Muscle of arm (tissue), 14 donors: ENCODE results near the gene GSTT2B. TPM values are rescaled to one million over a fixed set of nuclear protein-coding genes. Genes with fewer than 3 reads are reported as not detected.
"Not testable (repeated sequence)": the region's sequence is repeated elsewhere in the genome, so short reads cannot be mapped to it uniquely, and the experiment has no call there.

Experiments
- DNase-seq: peaks from one replicate; pipeline ENCODE4 v3.0.0-alpha.2; 2013
- long read RNA-seq, 11 donors: transcript quantifications; one replicate each; lab custom pipeline, GENCODE V29; 2026
- polyA plus RNA-seq, 12 donors: library from polyadenylated mRNA; unstranded; fragments of 120-200 nt; gene quantifications; one replicate each; pipeline ENCODE4 v1.2.1, GENCODE V29; 2013; ENCODE audit not compliant: insufficient read length in 12 of 12

GSTT2B gene
- 10 to 100 TPM in 4 of 12 donors, 1 to 10 TPM in 6, not detected in 2; 2.1 to 39.1 (median 7.1) TPM for polyA plus RNA-seq
- long read RNA-seq, donor 1, partial matches to known transcripts, result 0 of 1 reads
- long read RNA-seq, donor 1, other reads (novel, unspliced or antisense), result 0 of 1 reads
- long read RNA-seq, donor 2, transcript GSTT2B-201 (5 exons, 1,099 nt), result major isoform, 8 of 8 reads
- long read RNA-seq, donor 2, partial matches to known transcripts, result 0 of 8 reads
- long read RNA-seq, donor 2, other reads (novel, unspliced or antisense), result 0 of 8 reads
- long read RNA-seq, donor 3, partial matches to known transcripts, result 0 of 1 reads
- long read RNA-seq, donor 3, other reads (novel, unspliced or antisense), result 0 of 1 reads
- long read RNA-seq, donor 4, result 0 reads
- long read RNA-seq, donor 5, partial matches to known transcripts, result 0 of 1 reads
- long read RNA-seq, donor 5, other reads (novel, unspliced or antisense), result 0 of 1 reads
- long read RNA-seq, donor 6, result 0 reads
- long read RNA-seq, donor 7, result 0 reads
- long read RNA-seq, donor 8, partial matches to known transcripts, result 0 of 1 reads
- long read RNA-seq, donor 8, other reads (novel, unspliced or antisense), result 0 of 1 reads
- long read RNA-seq, donor 9, result 0 reads
- long read RNA-seq, donor 10, partial matches to known transcripts, result 0 of 2 reads
- long read RNA-seq, donor 10, other reads (novel, unspliced or antisense), result 0 of 2 reads
- long read RNA-seq, donor 11, transcript GSTT2B-201 (5 exons, 1,099 nt), result major isoform, 8 of 10 reads
- long read RNA-seq, donor 11, partial matches to known transcripts, result 0 of 10 reads
- long read RNA-seq, donor 11, other reads (novel, unspliced or antisense), result 0 of 10 reads

GRCh38 chr22:23961084-23961771 lies at the start of gene GSTT2B:
GSTT2B (minus strand) TSS chr22:23961195; CDS start chr22:23961131, 64 bp downstream.
- DNase-seq, result not testable (repeated sequence)

GRCh38 chr22:24010018-24010391 lies 49.0 kb upstream of the GSTT2B start:
- DNase-seq, result no peak

GRCh38 chr22:24009227-24010017 lies 48.4 kb upstream of the GSTT2B start:
- DNase-seq, result no peak

- no peak for DNase-seq
These were observed 47.6 kb upstream of the GSTT2B start for GRCh38 chr22:24008381-24009226.

GRCh38 chr22:24008022-24008283 lies 47.0 kb upstream of the GSTT2B start:
- no peak for DNase-seq

GRCh38 chr22:24007253-24008021 lies 46.4 kb upstream of the GSTT2B start:
- no peak for DNase-seq

GRCh38 chr22:24006914-24007214 lies 45.9 kb upstream of the GSTT2B start:
- DNase-seq, result no peak

GRCh38 chr22:24006207-24006913 lies 45.4 kb upstream of the GSTT2B start:
- no peak for DNase-seq

GRCh38 chr22:24005201-24005600 lies 44.2 kb upstream of the GSTT2B start, which contains the start of gene GSTT4:
GSTT4 (minus strand) TSS chr22:24005453; CDS start chr22:24005356, 97 bp downstream.
- no peak for DNase-seq

GRCh38 chr22:24003887-24004286 lies 42.9 kb upstream of the GSTT2B start:
- DNase-seq, result no peak

- no peak for DNase-seq
These were observed 41.9 kb upstream of the GSTT2B start for GRCh38 chr22:24002851-24003250.

GRCh38 chr22:24002272-24002671 lies 41.3 kb upstream of the GSTT2B start:
- DNase-seq, result no peak

GRCh38 chr22:24001314-24001713 lies 40.3 kb upstream of the GSTT2B start:
- DNase-seq, result no peak

- DNase-seq, result not testable (repeated sequence)
These were observed 38.8 kb upstream of the GSTT2B start for GRCh38 chr22:23999779-24000178.

- no peak for DNase-seq
These were observed 36.1 kb upstream of the GSTT2B start for GRCh38 chr22:23997092-23997491.

GRCh38 chr22:23993581-23994177 lies 32.7 kb upstream of the GSTT2B start:
- not testable (repeated sequence) for DNase-seq

- DNase-seq, result not testable (repeated sequence)
These were observed 32.1 kb upstream of the GSTT2B start for GRCh38 chr22:23993080-23993479.

GRCh38 chr22:23989583-23990244 lies 28.7 kb upstream of the GSTT2B start:
- not testable (repeated sequence) for DNase-seq
